Measurements from ENCODE around the gene HOXA11. TPM values are rescaled to one million over a fixed set of nuclear protein-coding genes. Genes with fewer than 3 reads are reported as not detected.

The HOXA11 gene
- polyA plus RNA-seq, 1 of the 3 experiments (the other 2 are of a cell fraction): not detected

- H4K20me1 ChIP-seq (ENCODE audit: insufficient read depth): no peaks in the 10 kb centered on the region; the same call in 1 of the 2 replicates
- no peak for DNase-seq
- no peak overlapping the region for H3K9ac ChIP-seq
- H3K9me2 ChIP-seq: no peaks in the 10 kb centered on the region
- ChIA-PET POLR2A (no interaction called here), CTCF (interaction anchor here (0.6 to 8.7 kb wide), 52 partner anchors 9 to 886 kb away, joined by 3 to 81 read pairs (median 4); partner anchors contain the start of genes HOXA10, HOXA13, HOXA5 and TAX1BP1)
- H3K36me3 ChIP-seq (replicated peaks in 1 of 2; ENCODE audit: control insufficient read depth in 1 of 2, insufficient read depth in 2 of 2, low read length in 1 of 2): no peaks in the 10 kb centered on the region
- H3K4me1 ChIP-seq (ENCODE audit: control insufficient read depth in 1 of 2, insufficient read depth in 2 of 2, low read depth in 1 of 2, low read length in 1 of 2): peaks cover 0 to 18% of the 10 kb centered on the region in 2 experiments; a peak in 1 of 4 replicates
- no peak overlapping the region for H3K27ac ChIP-seq (ENCODE audit: low read depth in 2 of 2, low read length in 1 of 2)
- H3F3A ChIP-seq (replicated peaks; ENCODE audit: insufficient read depth): no peaks in the 10 kb centered on the region
- TF ChIP-seq FOXM1 (IDR thresholded peaks at IDR 0.05; ENCODE audit: low read depth) (no peak), TAF1 (IDR thresholded peaks at IDR 0.05; ENCODE audit: borderline replicate concordance, low read depth, low read length) (no peak), TCF12 (IDR thresholded peaks at IDR 0.05) (no peak), FOXJ3 (CRISPR knock-in tag; IDR thresholded peaks at IDR 0.05) (no peak), EZH2phosphoT487 (IDR thresholded peaks at IDR 0.05; ENCODE audit: borderline replicate concordance, low read depth) (no peak), MAX (IDR thresholded peaks at IDR 0.05; ENCODE audit: low read depth) (no peak), CTCF (IDR thresholded peaks at IDR 0.05) (no peak), GATA2 (CRISPR knock-in tag; IDR thresholded peaks at IDR 0.05) (no peak), USF1 (IDR thresholded peaks at IDR 0.05; ENCODE audit: borderline replicate concordance, low read depth) (no peak), RCOR1 (IDR thresholded peaks at IDR 0.05; ENCODE audit: low read length) (no peak), CHD2 (IDR thresholded peaks at IDR 0.05; ENCODE audit: low read length, partially characterized antibody) (no peak), USF2 (IDR thresholded peaks at IDR 0.05; ENCODE audit: borderline replicate concordance, low read depth, low read length) (no peak), JUND (IDR thresholded peaks at IDR 0.05) (no peak), NRF1 (IDR thresholded peaks at IDR 0.05; ENCODE audit: low read depth, low read length) (no peak), MXI1 (IDR thresholded peaks at IDR 0.05; ENCODE audit: low read depth, low read length) (no peak), IRF3 (IDR thresholded peaks at IDR 0.05; ENCODE audit: low read depth, low read length) (no peak), NFIC (IDR thresholded peaks at IDR 0.05; ENCODE audit: borderline replicate concordance) (no peak), RXRA (IDR thresholded peaks at IDR 0.05; ENCODE audit: borderline replicate concordance, low read depth) (no peak), RAD21 (IDR thresholded peaks at IDR 0.05; ENCODE audit: low read length) (no peak), ELF1 (IDR thresholded peaks at IDR 0.05) (no peak)
- no peak overlapping the region for H2AFZ ChIP-seq (ENCODE audit: low read depth)
- peaks cover 97% of the 10 kb centered on the region for H3K27me3 ChIP-seq (ENCODE audit: insufficient read depth)
- no peaks in the 10 kb centered on the region for H3K9me3 ChIP-seq
- H3K4me3 ChIP-seq (ENCODE audit: low read depth in 2 of 2, low read length in 1 of 2): peak overlapping the region in 1 of 2 experiments; percentile 50; a peak in 1 of 4 replicates
- H3K4me2 ChIP-seq: no peak overlapping the region
- WGBS (ENCODE audit: low lambda C conversion rate): 28% methylated on average over 11 of the region's 11 CpGs
- H3K79me2 ChIP-seq (ENCODE audit: insufficient read depth): no peaks in the 10 kb centered on the region
Observed at GRCh38 chr7:27209933-27210440, 25.0 kb upstream of the HOXA11 start.
